Activated T-cell treated with anti-CD3 and anti-CD28 coated beads for 1 hour (primary cell): ENCODE results near the gene NQO2.
"Not testable (repeated sequence)": the region's sequence is repeated elsewhere in the genome, so short reads cannot be mapped to it uniquely, and the experiment has no call there.

ENCODE experiments used
- DNase-seq: peaks from one replicate; pipeline ENCODE4 v3.0.0-alpha.2; 2020; ENCODE audit warnings: low read depth

Gene NQO2

DNA sequence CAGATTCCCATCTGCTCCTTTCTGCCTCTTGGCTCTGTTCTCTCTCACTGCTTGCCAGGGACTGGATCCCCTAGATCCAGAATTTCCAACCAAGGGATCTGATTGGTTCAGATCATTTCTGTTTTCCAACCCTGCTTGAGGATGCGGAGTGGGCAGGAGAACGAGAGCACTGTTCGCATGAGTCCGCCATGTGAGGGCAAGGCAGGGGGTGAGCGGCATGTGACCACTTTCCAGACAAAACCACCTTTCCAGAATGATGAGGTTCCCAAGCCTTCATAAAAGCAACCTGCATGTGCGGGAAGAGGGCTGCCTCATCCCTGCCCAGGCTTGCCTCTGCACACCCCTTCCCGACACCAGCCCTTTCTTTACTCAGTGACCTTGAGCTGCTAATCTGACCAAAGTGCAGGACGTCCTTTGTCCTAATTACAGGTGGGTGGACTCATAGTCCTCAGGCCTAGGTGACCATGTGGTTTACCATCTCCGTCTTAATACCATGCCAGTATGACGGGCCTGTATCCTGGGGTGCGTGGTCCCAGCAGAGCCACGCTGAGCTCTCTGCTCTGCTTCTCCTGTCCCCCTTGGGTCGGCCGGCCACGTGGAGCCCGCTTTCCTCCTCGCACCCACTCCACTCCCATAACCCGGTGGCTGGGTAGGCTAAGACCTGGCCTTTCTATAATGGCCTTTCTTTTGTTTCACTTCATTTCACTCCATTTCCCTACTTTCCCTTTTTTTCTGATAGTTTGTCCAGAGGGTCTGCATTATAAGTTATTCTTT is 14.4 kb downstream of the NQO2 start:
- DNase-seq, result no peak

DNA sequence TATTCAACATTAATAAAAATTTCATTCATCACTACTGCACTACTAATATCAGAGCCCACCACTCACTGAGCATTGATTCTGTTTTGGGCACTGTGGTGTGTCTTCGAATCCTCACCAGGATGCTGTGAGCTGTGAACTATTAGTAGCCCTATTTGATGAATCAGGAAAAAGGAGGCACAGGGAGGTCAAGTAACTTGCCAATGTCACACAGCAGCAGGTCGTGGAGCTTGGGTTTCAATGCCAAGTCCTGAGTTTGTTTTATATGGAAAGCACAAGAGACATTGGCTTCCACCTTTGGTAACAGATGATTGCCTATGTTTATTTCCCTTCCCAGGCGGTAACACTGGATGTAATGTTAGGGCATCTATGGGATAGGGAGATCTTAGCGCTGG is 15.0 kb downstream of the NQO2 start:
- no peak for DNase-seq

DNA sequence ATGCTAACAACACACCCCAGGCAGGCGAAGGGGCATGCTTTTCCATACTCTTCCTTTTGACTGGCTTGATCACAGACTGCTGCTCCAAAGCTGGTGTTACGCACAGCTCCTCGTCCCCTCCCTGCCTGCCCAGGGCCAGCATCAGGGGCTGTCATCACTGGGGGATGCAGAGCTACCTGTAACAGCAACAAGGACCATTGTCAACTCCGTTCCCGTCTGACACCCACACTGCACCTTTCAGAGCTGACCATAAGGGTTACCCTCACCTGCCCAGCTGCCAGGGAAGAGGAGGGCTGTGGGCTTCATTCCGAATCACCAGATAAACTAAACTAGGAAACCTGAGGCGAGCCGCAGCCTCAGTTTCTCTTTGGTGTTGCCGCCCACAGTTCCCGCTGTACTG is 15.4 kb downstream of the NQO2 start:
- no peak for DNase-seq

DNA sequence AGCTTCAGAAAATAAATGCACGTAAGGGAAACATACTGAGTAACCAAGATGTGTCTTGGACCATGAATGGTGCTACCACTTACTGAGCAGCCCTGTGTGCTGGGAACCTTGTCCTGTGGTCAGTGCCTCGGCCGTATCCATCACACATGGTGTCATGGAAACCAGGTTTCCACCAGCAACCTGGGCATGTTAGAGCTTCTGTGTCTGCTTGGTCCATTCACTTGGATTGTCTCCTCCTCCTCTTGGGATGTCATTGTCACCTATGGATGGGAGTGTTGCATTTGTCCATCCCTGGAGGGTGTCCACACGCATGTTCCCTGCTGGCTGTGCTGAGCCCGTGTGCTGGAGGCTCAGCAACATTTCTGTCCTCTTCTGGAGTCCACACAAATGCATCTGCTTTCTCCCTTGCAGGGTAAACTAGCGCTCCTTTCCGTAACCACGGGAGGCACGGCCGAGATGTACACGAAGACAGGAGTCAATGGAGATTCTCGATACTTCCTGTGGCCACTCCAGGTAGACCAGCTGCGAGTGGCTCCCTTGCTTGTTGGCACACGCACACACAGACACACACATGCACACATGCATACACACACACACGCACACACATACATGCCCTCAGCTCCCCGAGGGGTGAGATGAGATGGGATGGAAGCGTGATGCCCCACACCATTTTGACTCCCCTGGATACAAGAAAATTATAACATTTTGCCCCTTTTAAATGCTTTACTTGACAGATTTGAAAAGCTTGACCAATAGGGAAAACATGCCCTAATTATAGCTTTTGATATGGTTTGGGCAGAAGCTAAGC is 17.0 kb downstream of the NQO2 start:
- DNase-seq, result no peak

DNA sequence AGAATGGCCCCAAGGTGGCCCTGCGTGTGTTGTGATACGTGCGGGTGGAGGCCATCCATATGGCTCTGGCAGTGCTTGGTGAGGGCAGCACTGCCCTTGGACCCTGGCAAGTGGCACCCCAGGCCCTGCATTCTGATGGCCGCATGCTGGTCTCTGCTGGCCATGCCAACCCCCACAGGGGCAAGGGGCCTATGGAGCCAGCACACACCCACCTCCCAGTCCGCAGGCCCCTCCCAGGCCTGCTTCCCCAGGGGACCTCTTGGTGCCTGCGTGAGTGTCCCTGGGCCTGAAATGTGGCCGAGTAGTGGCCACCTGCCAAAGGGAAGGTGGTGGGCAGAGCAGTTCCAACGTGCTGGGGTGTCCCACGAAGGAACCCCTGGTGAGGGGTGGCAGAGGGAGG is 17.6 kb downstream of the NQO2 start:
- DNase-seq, result no peak

DNA sequence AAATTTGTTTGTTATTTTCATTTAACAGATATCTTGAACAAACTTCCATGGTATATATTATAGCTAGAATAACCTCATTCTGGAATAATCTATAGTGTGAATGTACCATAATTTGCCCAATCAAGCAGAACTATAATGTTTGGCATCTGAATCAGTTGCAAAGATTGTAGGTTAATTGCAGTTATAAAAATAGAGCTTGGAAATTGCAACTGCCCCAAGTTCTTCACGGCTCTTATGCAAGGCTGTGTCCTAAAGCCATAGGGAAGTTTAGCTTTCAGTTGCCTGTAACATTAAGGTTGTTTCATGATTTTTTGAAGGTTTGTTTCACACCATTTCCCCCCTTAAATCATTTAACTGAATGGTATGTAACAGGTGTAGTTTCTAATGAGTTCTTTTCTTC is 19.4 kb downstream of the NQO2 start:
- DNase-seq, result no peak

DNA sequence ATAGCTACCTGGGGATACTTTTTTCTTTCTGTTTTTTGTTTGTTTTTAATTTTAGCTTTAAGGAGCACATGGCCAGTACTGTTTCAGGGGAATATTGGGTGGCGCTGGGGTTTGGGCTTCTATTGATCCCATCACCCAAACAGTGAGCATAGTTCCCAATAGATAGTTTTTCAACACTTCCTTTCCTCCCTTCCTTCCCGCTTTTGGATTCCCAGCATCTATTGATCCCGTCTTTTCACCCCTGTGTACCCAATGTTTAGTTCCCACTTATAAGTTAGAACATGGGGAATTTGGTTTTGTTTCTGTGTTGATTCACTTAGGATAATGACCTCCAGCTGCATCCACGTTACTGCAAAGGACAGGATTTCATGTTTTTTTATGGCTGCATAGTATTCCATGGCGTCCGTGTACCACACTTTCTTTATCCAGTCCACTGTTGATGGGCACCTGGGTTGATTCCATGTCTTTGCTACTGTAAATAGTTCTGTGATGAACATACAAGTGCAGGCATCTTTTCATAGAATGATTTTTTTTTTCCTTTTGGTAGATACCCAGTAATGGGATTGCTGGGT is 20.1 kb downstream of the NQO2 start:
- no peak for DNase-seq

DNA sequence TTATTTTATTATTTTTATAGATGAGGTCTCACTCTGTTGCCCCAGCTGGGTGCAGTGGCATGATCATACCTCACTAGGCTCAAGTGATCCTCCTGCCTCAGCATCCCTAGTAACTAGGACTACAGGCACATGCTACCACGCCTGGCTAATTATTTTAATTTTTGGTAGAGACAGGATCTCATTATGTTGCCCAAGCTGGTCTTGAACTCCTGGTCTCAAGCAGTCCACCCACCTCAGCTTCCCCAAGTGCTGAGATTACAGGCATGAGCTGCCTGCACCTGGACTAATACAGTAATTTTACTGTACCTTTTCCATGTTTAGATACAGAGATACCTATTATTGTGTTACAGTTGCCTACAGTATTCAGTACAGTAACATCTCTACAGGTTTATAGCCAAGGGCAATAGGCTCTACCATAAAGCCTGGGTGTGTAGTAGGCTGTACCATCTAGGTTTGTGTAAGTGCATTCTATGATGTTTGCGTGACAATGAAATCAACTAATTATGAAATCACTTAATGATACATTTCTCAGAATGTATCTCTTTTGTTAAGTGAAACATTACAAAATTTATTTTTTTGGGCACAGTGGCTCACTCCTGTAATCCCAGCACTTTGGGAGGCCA is 21.4 kb downstream of the NQO2 start:
- DNase-seq, result not testable (repeated sequence)

DNA sequence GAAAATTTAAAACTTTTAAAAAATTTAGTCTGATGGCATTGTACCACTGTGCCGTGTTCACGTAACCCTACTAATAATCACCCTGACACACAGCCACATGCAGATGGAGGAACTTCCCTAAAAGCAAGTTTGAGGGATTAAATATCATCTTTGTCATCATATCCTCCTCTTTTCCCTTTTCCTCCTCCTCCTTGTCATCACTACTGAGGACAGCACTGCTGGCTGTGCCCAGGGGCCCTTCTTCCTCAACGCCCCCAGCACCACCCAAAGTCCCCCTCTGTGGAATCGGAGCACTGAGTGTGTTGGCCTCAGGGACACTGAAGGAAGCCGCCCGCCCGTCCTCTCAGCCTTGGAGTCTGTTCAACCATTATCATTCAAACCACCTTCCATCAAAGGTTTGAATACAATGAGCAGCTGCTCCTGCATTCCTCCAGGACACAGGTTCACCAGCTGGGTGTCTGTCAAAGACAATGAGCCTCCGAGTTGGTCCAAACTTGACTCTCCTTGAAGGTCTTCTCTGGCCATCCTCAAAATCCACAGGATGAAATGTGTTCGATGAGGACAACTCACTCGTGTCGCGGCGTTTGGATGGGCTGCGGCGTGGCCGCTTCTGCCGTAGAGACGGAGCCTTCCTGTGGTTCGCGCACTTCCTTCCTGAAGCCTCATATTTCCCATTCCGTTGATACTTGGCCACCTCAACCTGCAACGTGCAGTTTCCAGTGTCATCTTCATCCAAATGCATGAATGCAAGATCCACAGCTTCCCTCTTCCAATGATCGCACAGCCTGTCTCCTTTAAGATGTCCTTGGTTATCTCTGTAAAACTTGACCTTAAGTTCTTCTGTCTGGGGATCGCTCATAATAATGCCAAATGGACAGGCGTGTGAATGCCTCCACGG is 23.3 kb downstream of the NQO2 start:
- peak; percentile 31 for DNase-seq

DNA sequence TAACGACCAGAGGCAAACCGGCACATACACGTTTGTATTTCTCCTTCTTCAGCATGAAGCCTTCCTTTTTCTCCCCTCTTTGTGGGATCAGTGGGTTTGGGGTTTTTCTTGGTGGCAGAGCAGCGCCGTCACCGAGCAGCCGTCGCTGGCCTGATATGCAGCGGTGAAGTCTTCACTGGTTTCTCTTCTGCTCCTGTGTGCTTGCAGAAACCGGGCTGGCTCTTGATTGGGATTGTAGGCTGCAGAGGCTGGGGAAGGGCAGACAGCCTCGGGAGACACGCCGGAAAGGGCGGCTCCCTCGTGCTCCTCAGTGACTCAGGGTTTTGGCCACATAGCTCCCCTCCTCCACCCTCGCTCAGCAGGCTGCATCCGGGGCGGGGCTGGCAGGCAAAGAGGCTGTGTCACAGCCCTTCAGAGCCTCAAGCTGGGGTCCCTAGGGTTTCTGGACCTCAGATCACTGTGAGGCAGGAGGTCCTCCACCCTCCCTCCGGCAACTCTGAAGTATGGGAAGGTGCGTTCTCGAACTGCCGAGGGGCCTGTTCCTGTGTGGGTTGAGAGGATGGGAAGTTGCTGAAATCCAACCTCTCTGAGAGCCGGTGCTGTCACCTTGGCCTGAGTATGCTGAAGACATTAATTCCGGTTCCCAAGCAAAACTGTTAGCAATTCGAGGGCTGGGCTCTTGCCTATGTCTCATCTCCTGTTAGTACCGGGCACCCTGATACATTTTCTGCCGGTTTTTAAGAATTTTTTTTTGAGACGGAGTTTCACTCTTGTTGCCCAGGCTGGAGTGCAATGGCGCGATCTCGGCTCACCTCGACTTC is 24.2 kb downstream of the NQO2 start:
- peak; percentile 82 for DNase-seq

DNA sequence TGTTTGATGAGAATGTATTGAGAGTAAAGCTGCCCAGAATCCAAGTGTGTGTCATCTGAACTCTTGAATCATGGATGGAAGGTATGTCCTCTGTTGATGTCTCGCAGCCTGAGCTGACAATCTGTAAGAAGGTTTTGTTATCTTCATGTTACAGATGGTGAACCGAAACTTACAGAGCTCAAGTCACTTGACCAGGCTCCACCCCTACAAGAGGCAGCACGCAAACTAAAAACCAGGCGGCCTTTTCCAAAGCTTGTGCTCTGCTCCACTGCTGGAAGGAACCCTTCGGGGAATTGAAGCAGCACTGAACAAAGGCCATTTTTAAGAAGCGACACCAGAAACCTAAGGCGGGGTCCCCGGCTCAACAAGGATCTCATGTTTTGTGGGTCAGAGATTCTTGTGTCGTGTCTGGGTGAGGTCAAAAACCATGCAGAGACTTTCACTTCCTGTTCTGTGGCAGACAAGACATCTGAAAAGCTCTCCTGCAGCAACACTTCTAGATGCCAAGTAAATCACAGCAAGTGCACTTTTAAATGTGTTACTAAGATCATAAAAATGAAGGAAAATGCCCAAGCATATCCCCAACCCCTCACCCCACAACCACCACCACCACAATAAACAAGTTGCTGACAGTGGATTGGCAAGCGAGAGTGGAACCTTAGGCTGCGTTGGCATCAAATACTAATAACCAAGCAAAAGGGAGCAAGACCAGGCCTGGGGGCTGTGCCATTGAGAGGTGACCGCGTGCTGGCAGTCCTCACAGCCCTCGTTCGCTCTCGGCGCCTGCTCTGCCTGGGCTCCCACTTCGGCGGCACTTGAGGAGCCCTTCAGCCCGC is 27.3 kb downstream of the NQO2 start:
- DNase-seq, result peak; percentile 9

DNA sequence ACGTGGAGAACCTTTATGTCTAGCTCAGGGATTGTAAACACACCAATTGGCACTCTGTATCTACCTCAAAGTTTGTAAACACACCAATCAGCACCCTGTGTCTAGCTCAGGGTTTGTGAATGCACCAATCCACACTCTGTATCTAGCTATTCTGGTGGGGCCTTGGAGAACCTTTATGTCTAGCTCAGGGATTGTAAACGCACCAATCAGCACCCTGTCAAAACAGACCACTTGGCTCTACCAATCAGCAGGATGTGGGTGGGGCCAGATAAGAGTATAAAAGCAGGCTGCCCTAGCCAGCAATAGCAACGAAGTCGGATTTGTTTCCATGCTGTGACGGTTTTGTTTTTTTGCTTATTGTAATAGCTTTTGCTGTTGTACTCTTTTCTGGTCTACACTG is 28.5 kb downstream of the NQO2 start:
- not testable (repeated sequence) for DNase-seq

DNA sequence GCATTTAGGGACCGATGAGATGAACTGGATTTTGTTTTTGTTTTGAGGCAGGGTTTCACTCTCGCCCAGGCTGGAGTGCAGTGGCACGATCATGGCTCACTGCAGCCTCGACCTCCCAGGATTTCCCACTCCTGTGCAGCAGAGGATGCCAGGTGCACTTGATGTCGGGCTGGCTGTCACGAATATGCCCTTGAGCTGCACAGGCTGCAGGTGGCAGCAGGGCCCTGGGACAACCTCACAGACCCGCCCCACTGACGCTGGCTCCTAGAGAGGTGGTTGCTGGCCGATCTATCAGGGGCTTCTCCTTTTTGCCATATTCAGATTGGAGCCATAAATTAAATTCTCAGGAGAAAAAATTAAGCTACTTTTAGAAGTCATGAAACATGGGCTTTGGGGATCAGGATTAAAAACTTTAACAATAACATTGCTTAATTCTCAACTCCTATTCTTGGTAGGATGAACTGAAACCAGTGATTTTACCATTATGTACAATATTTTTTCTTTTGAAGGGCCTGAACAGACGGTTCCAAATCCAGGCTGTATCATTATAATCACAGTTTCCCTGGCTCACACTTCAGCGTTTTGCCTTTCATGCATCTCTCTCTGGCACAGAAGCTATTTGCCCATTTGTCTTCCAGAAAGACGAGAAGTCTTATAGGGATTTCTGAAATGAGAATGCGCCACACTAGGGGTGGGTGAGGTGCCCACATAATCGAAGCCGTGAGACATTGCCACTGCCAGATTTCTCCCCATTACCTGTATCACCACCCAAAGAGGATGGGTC is 32.4 kb downstream of the NQO2 start:
- no peak for DNase-seq

DNA sequence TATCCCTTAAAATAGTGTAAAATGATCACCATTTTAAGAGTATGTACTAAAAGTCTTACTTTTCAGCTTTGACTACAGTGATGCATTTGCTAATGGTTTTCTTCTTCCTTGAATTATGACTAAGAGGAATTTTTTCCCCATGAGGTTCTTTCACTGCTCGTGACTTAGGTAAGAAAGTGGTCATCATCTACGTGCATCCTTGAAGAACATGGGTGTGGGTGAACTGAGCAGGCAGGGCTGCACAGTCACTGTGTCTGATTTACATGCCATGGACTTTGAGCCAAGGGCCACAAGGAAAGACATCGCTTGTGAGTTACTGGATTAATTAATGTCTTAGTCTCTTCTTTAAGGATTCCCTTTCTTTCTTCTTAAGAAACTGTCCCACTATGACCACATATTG is 33.3 kb downstream of the NQO2 start:
- no peak for DNase-seq

DNA sequence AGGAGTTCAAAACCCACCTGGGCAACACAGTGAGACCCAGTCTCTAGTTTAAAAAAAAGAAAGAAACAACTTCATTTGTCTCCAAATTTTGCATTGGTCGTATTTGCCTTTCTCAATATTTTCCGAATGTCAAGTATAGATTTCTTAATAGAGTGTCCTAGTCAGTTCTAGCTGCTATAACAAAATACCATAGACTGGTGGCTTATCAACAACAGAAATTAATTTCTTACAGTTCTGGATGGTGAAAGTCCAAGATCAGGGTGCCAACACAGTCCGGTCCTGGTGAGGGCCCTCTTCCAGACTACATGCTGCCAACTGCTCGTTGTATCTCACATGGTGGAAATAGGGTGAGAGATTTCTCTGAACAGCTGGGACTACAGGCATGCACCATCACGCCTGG is 34.0 kb downstream of the NQO2 start:
- no peak for DNase-seq

DNA sequence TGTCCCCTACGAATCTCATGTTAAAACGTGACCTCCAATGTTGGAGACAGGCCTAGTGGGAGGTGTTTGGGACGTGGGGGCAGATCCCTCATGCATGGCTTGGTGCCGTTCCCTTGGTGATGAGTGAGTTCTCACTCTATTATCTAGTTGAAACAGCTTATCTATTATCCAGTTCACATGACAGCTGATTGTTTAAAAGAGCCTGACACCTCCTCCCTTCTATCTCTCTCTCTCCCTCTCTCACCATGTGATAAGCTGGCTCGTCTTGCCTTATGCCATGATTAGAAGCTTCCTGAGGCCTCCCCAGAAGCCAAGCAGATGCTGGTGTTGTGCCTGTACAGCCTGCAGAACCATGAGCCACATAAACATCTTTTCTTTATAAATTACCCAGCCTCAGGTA is 35.7 kb downstream of the NQO2 start:
- DNase-seq, result no peak

DNA sequence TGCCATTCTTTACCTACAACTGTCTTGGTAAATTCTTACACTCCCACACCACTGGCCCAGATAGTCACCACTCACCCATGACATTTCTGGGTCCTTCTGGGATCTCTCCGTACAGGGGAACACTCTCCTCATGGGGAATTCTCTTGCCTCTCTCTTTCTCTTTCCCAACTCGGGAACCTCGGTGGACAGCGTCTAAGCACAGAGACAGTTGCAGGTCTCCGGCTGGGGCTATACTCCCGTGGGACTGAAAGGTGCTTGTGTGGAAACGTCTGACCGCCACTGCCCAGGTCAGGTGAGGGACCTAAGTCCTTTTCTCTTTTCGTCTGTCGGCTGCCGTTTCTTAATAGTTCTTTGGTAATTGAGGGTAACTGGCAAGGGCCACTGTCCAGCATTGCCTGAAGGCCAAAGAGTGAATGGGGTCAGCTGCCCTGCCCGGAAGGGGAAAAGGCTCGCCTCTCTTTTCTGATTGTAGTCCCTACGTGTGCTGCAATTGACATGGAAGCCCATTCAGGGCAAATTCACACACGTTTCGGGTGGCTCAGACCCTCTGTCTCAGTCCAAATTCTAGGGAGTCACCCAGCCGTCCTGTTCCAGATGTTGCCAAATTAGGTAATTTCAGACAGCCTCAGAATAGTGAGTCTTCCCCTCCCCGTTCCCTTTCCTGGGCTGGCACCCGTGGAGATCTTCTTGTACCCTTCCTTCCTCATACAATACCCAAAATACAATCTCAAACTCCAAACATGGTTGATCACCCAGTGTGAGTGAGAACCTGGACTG is 37.4 kb downstream of the NQO2 start:
- DNase-seq, result no peak

DNA sequence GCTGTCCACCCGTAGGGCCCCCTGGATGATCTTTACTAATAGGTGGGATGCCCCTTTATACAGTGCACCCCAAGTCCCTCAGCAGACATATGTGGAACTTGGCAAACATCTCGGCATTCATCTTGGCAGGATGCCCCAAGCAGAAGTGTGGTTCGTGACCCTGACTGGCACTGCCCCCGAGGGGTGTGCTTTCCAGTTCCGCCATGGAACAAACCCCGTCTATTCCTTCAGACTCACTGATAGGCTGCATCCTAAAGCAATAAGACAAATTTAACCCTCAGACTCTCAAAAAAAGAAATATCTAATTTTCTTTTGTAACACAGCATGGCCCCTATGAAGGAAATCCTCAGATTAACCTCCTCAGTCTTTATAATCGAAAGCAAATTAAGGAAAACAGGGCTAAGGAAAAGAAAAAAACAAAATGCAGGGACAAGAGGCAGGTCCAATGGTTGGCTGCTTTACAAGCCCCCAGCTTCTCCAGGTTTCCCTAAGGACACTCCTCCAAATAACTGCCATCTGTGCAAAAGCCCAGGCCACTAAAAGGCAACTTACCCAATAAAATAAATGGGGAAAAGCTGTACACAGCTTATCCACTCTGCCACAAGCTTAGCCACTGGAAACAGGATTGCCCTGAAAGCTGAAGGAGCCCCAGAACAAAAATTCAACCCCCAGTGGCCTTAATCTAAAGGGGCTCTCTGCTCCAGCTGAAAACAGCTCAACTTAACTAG is 38.1 kb downstream of the NQO2 start:
- no peak for DNase-seq
